ENCODE results near the gene RAB6B. TPM values are rescaled to one million over a fixed set of nuclear protein-coding genes. Genes with fewer than 3 reads are reported as not detected.

The RAB6B gene
- total RNA-seq, 1 experiment from 2014 or later = 18.0 TPM

DNA sequence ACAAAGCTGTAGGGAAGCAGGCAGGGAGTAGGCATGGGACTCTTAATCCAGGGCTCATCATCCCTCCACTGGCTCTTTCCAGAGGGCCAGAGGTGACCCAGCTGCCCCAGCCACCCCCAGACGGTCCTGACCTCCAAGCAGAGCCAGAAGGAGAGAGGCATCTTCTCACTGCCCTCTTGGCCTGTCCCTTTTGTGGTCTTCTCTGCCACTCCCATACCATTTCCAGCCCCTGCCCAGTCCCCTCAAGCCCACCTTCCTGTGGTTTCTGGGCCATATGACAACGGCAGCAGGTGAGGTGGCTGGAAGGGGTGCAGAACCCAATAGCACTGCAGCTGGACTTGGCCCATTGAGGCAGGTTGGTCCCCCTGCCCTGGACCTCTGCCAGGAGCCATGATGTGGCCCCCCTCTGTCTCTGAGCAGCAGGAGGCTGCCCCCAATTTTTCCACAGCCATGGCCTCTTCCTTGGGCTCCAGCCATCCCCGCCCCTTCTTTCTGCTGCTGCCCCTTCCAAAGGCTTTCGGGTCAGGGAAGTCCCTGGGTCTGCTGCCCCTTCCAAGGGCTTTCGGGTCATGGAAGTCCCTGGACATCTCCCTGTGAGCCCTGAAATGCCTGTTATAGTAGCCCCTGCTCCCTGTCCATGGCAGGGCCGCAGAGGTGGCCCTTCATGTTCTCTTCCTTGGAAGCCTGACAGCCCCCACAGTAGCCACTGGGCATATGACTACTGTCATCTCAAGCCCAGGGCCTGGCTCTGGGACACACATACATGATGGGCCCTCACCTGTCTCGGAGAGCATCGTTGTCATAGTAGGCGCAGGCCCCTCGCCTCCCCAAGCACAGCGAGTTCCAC, 39.5 kb upstream of the RAB6B start:
- H3K27me3 Mint-ChIP-seq (ENCODE audit: low read depth) = no peaks in the 10 kb centered on the region
- TF ChIP-seq, protein P1, sequence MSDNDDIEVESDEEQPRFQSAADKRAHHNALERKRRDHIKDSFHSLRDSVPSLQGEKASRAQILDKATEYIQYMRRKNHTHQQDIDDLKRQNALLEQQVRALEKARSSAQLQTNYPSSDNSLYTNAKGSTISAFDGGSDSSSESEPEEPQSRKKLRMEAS (CRISPR knock-in tag; IDR thresholded peaks at IDR 0.05) = no peak
- TF ChIP-seq, protein P2, sequence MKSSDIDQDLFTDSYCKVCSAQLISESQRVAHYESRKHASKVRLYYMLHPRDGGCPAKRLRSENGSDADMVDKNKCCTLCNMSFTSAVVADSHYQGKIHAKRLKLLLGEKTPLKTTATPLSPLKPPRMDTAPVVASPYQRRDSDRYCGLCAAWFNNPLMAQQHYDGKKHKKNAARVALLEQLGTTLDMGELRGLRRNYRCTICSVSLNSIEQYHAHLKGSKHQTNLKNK (CRISPR knock-in tag; IDR thresholded peaks at IDR 0.05) = no peak
- TF ChIP-seq TEAD4 (CRISPR knock-in tag; IDR thresholded peaks at IDR 0.05) (no peak), SMAD4 (CRISPR knock-in tag; IDR thresholded peaks at IDR 0.05) (no peak)
- no peak overlapping the region for H3K27ac Mint-ChIP-seq
- H3K9me3 Mint-ChIP-seq = no peaks in the 10 kb centered on the region
- no peaks in the 10 kb centered on the region for H3K36me3 Mint-ChIP-seq
- ChIA-PET CTCF (interaction anchor here (2.3 kb wide), 1 partner anchor 30 kb away, joined by 5 read pairs; no protein-coding TSS in a partner anchor), POLR2A (no interaction called here)
- H3K4me3 Mint-ChIP-seq = no peak overlapping the region
- DNase-seq (ENCODE audit: low spot score) = no peak
- ATAC-seq = no peak
- peaks cover 9% of the 10 kb centered on the region for H3K4me1 Mint-ChIP-seq

DNA sequence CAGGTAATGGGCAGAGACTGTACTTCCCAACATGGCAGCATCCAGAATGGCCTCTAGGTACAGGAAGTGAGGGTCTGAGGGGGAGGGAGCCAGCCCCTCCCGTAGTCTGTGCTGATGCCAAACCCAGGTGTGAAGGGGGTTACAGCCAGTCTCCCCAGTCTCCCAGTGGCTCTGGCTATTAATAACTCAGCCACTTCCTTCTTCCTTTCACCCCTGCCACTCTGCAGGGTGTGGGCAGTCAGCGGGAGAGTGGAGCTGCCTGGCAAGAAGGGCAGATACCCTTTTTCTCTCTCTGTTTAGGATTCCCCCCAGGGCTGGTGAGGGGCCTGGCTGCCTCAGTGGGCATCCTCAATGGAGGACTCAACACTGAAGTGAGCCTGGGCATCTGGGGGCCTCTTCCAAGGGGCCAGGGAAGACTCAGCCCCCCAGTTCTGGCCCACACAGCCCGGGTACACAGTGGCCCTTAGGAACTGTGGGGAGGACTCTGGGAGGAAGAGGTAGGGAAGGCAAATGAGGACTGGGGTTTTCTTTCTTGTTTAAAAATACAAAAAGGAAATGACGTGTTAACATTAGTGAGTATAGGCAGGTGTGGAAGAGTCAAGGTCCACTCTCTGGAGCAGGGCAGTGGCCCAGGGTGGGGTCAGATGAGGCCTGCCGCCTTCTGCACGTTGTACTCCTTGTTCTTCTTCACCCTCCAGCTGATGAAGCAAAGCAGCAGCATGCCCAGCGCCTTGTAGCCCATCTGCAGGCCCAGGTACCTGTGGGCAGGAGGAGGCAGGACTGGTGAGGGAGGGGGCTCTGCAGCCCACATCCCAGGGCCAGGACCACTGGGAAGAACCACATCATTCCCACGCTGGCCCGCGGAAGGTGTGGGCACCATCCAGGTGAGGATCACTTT, 38.6 kb upstream of the RAB6B start:
- H3K4me3 Mint-ChIP-seq = no peak overlapping the region
- H3K36me3 Mint-ChIP-seq = no peaks in the 10 kb centered on the region
- POLR2A ChIA-PET = no interaction called here

DNA sequence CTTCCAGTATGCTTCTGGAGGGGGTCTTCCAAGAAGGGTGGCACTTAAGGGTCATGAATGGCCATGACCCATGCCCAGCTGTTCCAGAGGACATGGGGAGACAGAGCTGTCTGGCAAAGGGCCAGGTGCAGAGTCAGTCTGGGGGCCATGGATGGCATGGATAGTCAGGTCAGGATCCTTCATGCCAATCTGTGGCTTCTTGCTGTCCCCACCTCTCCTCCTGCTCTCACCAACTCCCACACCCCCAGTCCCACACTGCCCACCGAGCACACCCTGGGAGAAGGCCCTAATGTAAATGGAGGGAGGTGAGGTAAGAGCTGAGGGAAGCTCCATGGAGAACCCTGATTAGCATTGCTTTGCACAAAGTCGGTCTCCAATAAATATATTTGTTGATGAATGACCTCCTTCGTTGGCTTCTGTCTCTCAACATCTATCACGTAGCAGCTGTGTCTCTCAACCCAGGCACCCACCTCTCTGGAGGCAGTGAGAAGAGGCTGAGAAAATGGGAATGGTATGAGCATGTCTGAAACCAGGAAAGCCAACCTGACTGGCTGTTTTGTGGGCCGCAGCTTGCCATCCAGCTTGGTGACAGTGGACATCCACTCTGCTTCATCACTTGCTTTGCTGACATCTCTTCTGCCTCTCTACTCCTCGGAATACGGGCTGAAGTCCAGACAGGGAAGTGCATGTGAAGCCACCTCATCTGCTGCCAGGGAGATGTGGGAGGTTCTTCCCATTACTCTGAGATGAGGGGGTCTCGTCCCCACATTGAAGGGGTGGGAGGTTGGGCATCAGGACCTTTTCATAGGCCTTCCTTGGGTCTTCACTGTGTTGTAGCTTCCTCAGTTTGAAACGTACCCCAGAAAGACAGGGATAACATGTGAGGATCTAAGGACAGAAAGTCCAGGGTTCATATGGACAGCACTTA, 37.7 kb upstream of the RAB6B start:
- POLR2A ChIA-PET = no interaction called here

More for the DNA sequence above, 38.6 kb upstream of the RAB6B start:
- H3K27me3 Mint-ChIP-seq (ENCODE audit: low read depth) = peaks cover 1% of the 10 kb centered on the region
- TF ChIP-seq NR1H2 (CRISPR knock-in tag; IDR thresholded peaks at IDR 0.05) (no peak), ZNF423 (CRISPR knock-in tag; IDR thresholded peaks at IDR 0.05) (no peak), EMX1 (CRISPR knock-in tag; IDR thresholded peaks at IDR 0.05) (no peak), RORB (CRISPR knock-in tag; IDR thresholded peaks at IDR 0.05) (no peak), FOXP1 (CRISPR knock-in tag; IDR thresholded peaks at IDR 0.05; ENCODE audit: borderline replicate concordance) (no peak)
- peaks cover 9% of the 10 kb centered on the region for H3K4me1 Mint-ChIP-seq
- H3K9me3 Mint-ChIP-seq = no peaks in the 10 kb centered on the region
- CTCF ChIA-PET = interaction anchor here (1.5 kb wide), 1 partner anchor 105 kb away, joined by 3 read pairs; no protein-coding TSS in a partner anchor
- DNase-seq (ENCODE audit: low spot score) (no peak), ATAC-seq (no peak)
- no peak overlapping the region for H3K27ac Mint-ChIP-seq

DNA sequence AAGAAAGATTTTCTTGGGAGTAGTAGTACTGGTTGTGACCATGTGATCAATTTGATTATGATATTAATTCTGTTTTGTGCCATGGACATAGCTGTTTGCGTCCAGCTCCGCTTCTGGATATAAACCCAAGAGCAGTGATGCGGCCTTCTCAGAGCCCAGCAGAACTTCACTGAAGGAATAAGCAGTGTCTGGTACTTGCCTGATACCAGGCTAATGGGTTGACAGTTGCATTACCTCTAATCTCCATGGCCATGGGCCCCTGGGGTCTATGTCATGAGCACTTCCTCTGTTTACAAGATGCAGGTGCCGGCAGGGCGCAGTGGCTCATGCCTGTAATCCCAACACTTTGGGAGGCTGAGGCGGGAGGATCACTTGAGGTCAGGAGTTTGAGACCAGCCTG, 36.3 kb upstream of the RAB6B start:
- DNase-seq (ENCODE audit: low spot score) (no peak), ATAC-seq (no peak)
- H3K4me3 Mint-ChIP-seq = no peak overlapping the region
- TF ChIP-seq SP1 (CRISPR knock-in tag; conservative IDR thresholded peaks at IDR 0.05) (no peak), TEAD4 (CRISPR knock-in tag; IDR thresholded peaks at IDR 0.05) (no peak)
- H3K36me3 Mint-ChIP-seq = no peaks in the 10 kb centered on the region
- no peaks in the 10 kb centered on the region for H3K9me3 Mint-ChIP-seq
- ChIA-PET CTCF (interaction anchor here (0.9 kb wide), 1 partner anchor 542 kb away, joined by 3 read pairs; no protein-coding TSS in a partner anchor), POLR2A (no interaction called here)
- H3K27ac Mint-ChIP-seq = no peak overlapping the region
- peaks cover 9% of the 10 kb centered on the region for H3K4me1 Mint-ChIP-seq
- H3K27me3 Mint-ChIP-seq (ENCODE audit: low read depth) = peaks cover 19% of the 10 kb centered on the region

More for the DNA sequence above, 37.7 kb upstream of the RAB6B start:
- Mint-ChIP-seq H3K4me1 (peaks cover 9% of the 10 kb centered on the region), H3K9me3 (no peaks in the 10 kb centered on the region), H3K4me3 (no peak overlapping the region), H3K27me3 (ENCODE audit: low read depth) (peaks cover 11% of the 10 kb centered on the region), H3K27ac (no peak overlapping the region), H3K36me3 (no peaks in the 10 kb centered on the region)
- CTCF ChIA-PET = interaction anchor here (1.5 kb wide), 1 partner anchor 106 kb away, joined by 3 read pairs; no protein-coding TSS in a partner anchor
- DNase-seq (ENCODE audit: low spot score) = no peak
- no peak for TF ChIP-seq RELA (CRISPR knock-in tag; IDR thresholded peaks at IDR 0.05; ENCODE audit: borderline replicate concordance)
- TF ChIP-seq PRRX2 (CRISPR knock-in tag; IDR thresholded peaks at IDR 0.05) = no peak
- ATAC-seq = no peak
